GM19463 (cell line): ENCODE results near the gene HAUS2.

Experiments used
- ATAC-seq: cut with Tn5 transposase; IDR thresholded peaks from one replicate; pipeline ENCODE4 v1.9.1; 2021; ENCODE audit warnings: mild to moderate bottlenecking, moderate library complexity; ENCODE audit not compliant: unreplicated experiment

The HAUS2 gene

DNA sequence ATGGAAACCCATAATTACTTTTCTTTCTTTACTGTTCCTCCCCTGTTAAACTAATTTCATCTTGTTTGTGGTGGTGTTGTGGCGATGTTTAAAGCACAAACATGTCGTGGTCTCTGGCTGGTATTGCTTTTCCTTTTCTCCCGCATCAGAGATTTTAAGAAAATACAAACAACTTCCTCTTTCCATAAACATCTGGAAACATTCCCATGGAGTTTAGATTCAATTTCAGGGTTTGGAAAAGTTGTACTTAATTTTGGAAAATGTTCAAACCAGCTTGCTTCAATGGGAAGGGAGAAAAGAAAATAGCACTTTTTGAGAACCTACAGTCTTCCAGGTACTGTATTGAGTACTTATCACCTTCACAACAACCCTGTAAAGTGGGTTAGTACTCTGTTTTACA lies 57.2 kb downstream of the HAUS2 start:
- ATAC-seq = no peak

DNA sequence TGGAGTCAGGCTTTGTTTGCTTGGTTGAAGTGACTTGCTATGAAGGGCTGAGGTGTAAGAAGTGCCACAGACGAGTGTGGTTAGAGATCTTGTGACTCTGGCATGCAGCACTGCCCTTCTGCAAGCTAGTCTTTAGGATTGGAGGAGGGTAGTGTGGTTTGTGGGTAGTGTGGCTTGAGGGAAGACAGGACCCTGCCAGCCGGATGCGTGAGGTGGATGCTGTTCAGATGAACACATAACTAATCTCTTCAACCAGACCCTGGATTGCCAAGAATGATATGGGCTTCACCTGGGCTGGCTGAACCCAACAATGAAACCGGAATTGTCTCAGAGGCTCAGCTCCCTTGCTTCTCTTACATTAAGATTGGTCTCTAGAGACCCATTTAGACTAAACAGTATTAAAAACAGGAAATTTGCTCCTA lies 59.5 kb downstream of the HAUS2 start:
- peak; percentile 62 for ATAC-seq

DNA sequence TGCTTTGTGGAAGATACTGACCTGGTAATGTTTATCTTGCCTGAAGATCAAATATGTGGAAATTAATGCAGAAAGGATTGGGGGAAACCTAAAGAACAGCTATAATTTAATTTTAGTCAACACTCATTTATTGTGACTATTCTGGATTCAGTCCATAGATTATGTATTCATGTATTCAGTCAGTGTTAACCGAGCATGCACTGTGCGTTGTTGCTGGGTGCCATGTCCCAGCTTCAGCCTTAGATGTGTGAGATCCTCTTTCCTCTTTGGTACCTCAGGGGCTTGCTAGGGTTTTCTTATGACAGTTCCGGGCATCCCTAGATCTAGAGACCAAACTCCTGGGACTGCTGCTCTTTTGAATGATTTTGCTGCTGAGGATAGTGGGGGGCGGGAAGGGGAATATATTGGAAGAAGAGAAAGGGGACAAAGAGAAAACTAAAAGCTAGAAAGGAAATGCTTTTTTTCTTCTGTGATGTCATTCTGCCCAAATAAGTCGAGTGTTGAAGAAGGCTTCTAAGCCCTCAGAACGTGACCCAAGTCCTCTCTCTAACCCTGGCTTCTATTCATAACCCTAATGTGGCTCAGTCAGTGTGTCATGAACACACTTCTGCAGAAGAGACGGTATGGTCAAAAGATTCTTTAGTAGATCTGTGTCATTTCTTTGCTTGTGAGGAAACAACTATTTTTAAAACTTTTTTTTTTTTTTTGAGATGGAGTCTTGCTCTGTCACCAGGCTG lies 60.3 kb downstream of the HAUS2 start:
- ATAC-seq = no peak

DNA sequence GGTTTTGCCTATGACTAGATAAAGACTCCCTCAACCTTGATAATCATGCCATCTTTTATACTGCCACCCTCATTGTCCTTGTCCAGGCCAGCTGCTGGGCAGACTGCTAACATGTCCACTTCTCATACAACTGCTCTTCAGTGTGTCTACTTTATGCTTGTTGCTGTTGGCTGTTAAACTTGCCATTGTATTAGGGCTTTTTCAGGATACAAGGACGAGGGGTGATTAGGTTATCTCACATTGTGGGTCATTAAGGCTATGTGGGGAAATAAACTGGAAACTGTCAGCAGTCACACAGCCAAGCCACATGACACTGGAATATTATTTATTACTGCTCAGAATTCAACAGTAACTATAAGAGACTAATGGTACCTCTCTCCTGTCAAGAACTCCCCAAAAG lies 62.9 kb downstream of the HAUS2 start:
- ATAC-seq = no peak

DNA sequence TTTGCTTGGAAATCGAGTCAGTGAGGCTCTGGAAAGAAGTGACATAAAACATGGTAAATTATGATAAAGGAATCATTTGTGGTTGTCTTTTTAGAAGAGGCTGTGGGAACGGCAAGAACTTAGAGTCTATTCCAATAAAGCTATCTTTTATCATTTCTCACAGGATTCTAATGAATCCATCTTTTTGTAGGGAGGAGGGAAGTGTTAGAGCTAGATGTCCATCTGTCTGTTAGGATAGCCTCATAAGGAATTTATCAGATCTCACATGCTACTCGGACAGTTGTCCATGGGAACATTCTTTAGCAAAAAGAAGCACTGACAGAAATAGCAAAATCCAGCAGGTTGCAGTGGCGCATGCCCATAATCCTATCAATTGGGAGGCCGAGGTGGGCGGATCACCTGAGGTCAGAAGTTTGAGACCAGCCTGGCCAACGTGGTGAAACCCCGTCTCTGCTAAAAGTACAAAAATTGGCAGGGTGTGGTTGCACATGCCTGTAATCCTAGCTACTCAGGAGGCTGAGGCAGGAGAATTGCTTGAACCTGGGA lies 63.8 kb downstream of the HAUS2 start:
- ATAC-seq = no peak

DNA sequence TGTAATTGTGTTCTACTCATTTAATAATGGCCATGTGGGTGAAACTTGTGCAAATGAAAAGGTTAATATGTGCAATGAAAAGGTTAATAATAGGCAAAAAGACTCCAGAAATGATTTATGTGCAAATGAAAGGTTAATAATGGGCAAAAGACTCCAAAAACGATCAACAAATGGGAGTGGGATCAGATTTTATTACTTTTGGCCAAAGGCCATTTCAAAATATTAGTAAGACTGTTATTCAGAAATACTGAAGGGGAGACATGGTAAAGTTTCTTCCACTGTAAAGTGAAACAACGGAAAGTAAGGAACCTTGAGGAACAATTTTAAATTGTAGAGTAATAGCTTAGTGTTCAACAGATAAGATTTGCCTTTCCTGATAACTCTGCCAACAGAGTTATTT lies 67.5 kb downstream of the HAUS2 start:
- no peak for ATAC-seq
